B cell (primary cell): ENCODE data around the gene SLC4A2.

Source experiments
- CTCF ChIP-seq: fragments of 200-600 bp; IDR thresholded peaks from one replicate; pipeline ENCODE4 v1.8.0; 2022; ENCODE audit warnings: antibody characterized with exemption, mild to moderate bottlenecking
- EZH2 ChIP-seq: IDR thresholded peaks from 2 replicates; pipeline ENCODE4 v1.6.1; 2012; ENCODE audit warnings: borderline replicate concordance, low read depth, mild to moderate bottlenecking, moderate library complexity, low read length; ENCODE audit not compliant: insufficient read depth, poor library complexity, severe bottlenecking

GRCh38 chr7:151064993-151065392 is 5.6 kb downstream of the SLC4A2 start:
- TF ChIP-seq CTCF: no peak
- TF ChIP-seq EZH2: no peak
